ENCODE data around the gene TOMM22.

DNA sequence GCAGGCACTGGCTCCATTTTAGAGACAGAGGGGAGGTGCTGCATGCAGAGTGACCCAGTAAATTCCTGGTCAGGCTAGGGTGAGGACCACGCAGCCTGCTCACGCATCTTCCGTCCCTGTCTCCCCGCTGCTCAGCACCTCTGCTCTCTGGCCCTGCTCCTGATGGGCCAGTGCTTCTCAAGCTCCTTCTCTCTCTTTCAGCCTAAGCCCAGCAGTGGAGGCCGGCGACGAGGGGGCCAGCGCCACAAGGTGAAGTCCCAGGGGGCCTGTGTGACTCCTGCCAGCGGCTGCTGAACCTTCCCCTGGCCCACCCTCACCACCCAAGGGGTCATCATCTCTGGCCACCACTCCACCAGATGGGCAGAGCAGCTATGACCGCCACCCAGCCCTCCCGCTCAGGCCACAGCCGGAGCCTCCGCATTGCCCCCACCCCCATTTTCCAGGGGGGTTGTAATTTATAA is 48.7 kb downstream of the TOMM22 start:
- TF ChIP-seq EZH2phosphoT487 (IDR thresholded peaks at IDR 0.05; ENCODE audit: borderline replicate concordance), result no peak
- TF ChIP-seq, protein P1, sequence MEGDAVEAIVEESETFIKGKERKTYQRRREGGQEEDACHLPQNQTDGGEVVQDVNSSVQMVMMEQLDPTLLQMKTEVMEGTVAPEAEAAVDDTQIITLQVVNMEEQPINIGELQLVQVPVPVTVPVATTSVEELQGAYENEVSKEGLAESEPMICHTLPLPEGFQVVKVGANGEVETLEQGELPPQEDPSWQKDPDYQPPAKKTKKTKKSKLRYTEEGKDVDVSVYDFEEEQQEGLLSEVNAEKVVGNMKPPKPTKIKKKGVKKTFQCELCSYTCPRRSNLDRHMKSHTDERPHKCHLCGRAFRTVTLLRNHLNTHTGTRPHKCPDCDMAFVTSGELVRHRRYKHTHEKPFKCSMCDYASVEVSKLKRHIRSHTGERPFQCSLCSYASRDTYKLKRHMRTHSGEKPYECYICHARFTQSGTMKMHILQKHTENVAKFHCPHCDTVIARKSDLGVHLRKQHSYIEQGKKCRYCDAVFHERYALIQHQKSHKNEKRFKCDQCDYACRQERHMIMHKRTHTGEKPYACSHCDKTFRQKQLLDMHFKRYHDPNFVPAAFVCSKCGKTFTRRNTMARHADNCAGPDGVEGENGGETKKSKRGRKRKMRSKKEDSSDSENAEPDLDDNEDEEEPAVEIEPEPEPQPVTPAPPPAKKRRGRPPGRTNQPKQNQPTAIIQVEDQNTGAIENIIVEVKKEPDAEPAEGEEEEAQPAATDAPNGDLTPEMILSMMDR (conservative IDR thresholded peaks at IDR 0.05; ENCODE audit: low read length), result no peak

All from Loucy (cell line).